DND-41 (cell line): ENCODE data around the gene DUSP1.
"Not testable (repeated sequence)": the region's sequence is repeated elsewhere in the genome, so short reads cannot be mapped to it uniquely, and the experiment has no call there.

Experiments
- ATAC-seq: fragments of 200-7000 bp; cut with Tn5 transposase; 3 replicates; pipeline ENCODE4 v1.9.1; 2021; ENCODE audit warnings: low read depth; ENCODE audit not compliant: insufficient read depth
- DNase-seq: peaks from one replicate; pipeline ENCODE4 v3.0.0-alpha.2; 2020
- H2AFZ ChIP-seq: 2 replicates; pipeline ENCODE4 v1.6.0; 2012; ENCODE audit warnings: low read depth, low read length
- H3K27ac ChIP-seq: 2 replicates; pipeline ENCODE4 v1.5.1; 2012; ENCODE audit warnings: low read length, inconsistent platforms
- H3K27me3 ChIP-seq: fragments of 200-600 bp; sonication (generic); 2 replicates; pipeline ENCODE4 v1.6.0; 2012; ENCODE audit warnings: low read length, mild to moderate bottlenecking, inconsistent platforms; ENCODE audit not compliant: insufficient read depth, poor library complexity
- H3K36me3 ChIP-seq: 2 replicates; pipeline ENCODE4 v1.5.1; 2012; ENCODE audit warnings: low read length, inconsistent platforms; ENCODE audit not compliant: insufficient read depth
- H3K4me1 ChIP-seq: 2 replicates; pipeline ENCODE4 v1.5.1; 2012; ENCODE audit warnings: mild to moderate bottlenecking, low read length; ENCODE audit not compliant: insufficient read depth
- H3K4me2 ChIP-seq: 2 replicates; pipeline ENCODE4 v1.6.0; 2012; ENCODE audit warnings: mild to moderate bottlenecking, moderate library complexity, low read length, inconsistent platforms; ENCODE audit not compliant: insufficient read depth
- H3K4me3 ChIP-seq, 2 experiments: fragments of 200-600 bp in 1 of 2; shearing (Covaris generic) in 1 of 2; 2 replicates each; pipeline ENCODE4 v1.5.1; 2012 to 2016; ENCODE audit warnings: inconsistent platforms in 2 of 2, low read length in 2 of 2, mild to moderate bottlenecking in 2 of 2, low read depth in 1 of 2, moderate library complexity in 1 of 2
- H3K79me2 ChIP-seq: 2 replicates; pipeline ENCODE4 v1.6.0; 2012; ENCODE audit warnings: low read length, inconsistent platforms; ENCODE audit not compliant: insufficient read depth
- H3K9ac ChIP-seq: 2 replicates; pipeline ENCODE4 v1.6.0; 2012; ENCODE audit warnings: low read depth, mild to moderate bottlenecking, inconsistent platforms, low read length, moderate library complexity
- H3K9me3 ChIP-seq: 2 replicates; pipeline ENCODE4 v1.5.1; 2012; ENCODE audit warnings: low read length, moderate library complexity, mild to moderate bottlenecking, inconsistent platforms; ENCODE audit not compliant: insufficient read depth, severe bottlenecking
- H4K20me1 ChIP-seq: 2 replicates; pipeline ENCODE4 v1.6.0; 2012; ENCODE audit warnings: low read length; ENCODE audit not compliant: insufficient read depth
- CTCF ChIP-seq: IDR thresholded peaks from 2 replicates; pipeline ENCODE4 v1.5.1; 2012; ENCODE audit warnings: borderline replicate concordance, low read length, moderate library complexity, mild to moderate bottlenecking; ENCODE audit not compliant: poor library complexity, severe bottlenecking; ENCODE audit errors: extremely low read depth
- EZH2 ChIP-seq: IDR thresholded peaks from 3 replicates; pipeline ENCODE4 v1.6.1; 2012; ENCODE audit warnings: borderline replicate concordance, low read depth, mild to moderate bottlenecking, moderate library complexity, low read length, inconsistent platforms; ENCODE audit not compliant: severe bottlenecking

DUSP1 gene

DNA sequence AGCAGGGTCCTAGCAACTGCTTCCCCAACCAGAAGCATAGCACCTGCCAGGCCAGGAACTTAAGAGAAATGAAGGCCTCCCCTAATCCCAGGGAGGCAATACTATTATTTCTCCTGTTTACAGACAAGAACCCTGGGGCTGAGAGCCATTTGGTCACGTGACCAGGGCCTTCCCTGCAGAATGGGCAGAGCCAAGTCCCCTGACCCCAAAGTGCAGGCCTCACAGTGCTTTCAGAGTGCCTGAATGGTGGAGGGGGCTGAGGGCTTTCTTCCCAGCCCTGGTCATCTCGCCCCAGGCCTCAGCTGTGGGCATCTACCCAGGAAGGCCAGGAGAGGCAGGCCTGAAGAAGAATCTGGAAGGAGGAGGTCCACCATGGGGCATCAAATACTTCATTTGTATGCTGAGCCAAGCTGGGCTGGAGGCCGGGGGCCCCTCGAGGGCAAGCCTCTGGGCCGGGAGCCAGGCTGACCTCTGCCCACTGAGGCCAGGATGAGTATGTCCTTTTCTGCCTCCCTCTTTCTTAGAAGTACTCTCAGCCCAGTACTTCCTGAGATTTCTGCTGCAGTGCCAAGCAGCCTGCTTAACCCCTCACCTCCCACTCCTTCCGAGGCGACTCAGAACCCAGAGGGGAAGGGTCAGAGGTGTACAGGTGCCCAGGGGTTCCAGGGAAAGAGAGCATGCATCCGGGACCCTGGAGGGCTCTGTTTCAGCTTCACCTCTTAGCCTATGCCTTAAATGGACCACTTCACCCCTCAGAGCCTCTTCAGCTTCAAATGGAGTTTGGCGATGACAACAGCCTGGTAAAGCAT, 18.9 kb upstream of the DUSP1 start:
- no peaks in the 10 kb centered on the region for H3K79me2 ChIP-seq
- H3K4me1 ChIP-seq = no peaks in the 10 kb centered on the region
- H3K4me3 ChIP-seq = no peak overlapping the region
- no peaks in the 10 kb centered on the region for H3K9me3 ChIP-seq
- no peaks in the 10 kb centered on the region for H4K20me1 ChIP-seq
- no peak overlapping the region for H3K4me2 ChIP-seq
- no peak overlapping the region for H3K27ac ChIP-seq
- DNase-seq (no peak), ATAC-seq (no peak)
- no peak overlapping the region for H2AFZ ChIP-seq
- TF ChIP-seq CTCF (no peak), EZH2 (no peak)
- H3K36me3 ChIP-seq = no peaks in the 10 kb centered on the region
- H3K9ac ChIP-seq = no peak overlapping the region
- H3K27me3 ChIP-seq = no peaks in the 10 kb centered on the region

DNA sequence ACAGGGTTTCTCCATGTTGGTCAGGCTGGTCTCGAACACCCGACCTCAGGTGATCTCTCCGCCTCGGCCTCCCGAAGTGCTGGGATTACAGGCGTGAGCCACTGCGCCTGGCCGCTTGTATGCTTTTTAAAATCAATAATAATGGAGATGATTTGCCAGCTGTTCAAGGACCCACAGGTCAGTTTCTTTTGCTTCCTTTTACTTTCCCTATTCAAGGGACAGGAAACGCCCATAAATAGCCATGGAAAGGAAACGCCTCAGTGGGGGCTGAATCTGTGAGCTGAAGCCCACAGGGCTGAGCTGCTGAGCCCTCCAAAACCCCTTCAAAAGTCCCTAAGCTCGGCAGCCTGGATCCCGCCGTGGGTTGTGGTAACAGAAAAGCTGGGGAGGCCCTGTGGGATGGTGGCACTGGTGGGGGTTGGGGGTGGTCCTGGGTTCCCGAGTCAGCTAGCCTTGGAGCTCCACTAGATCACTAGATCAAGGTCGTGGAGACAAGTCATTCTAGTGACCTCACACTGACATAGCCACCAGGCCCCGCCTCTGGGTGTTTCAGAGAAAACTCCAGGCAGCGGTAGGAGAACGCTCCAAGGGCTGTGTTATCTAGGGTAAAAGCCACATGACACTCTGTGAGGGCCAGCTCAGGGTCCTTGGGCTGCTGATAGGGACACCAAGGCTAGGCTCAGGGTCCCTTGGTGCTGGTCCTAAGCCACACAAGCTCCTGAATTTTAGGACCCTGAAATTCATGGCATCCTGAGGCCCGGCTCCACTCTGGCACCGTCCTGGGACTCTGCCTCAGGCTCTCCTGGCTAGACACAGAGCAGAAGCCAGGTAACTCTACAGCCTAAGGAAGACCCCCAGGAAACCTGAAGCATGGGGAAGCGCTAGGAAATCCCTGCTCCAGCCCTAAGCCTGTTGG, 18.0 kb upstream of the DUSP1 start:
- Histone ChIP-seq H3K36me3 (no peaks in the 10 kb centered on the region), H3K27me3 (no peaks in the 10 kb centered on the region), H2AFZ (no peak overlapping the region), H3K9ac (no peak overlapping the region), H3K4me2 (no peak overlapping the region), H4K20me1 (no peaks in the 10 kb centered on the region), H3K9me3 (no peaks in the 10 kb centered on the region), H3K4me1 (no peaks in the 10 kb centered on the region), H3K27ac (no peak overlapping the region), H3K4me3 (no peak overlapping the region), H3K79me2 (no peaks in the 10 kb centered on the region)
- ATAC-seq = peak; percentile 44; the same call in 2 of the 3 replicates
- TF ChIP-seq EZH2 (no peak), CTCF (no peak)
- DNase-seq = peak; percentile 22

DNA sequence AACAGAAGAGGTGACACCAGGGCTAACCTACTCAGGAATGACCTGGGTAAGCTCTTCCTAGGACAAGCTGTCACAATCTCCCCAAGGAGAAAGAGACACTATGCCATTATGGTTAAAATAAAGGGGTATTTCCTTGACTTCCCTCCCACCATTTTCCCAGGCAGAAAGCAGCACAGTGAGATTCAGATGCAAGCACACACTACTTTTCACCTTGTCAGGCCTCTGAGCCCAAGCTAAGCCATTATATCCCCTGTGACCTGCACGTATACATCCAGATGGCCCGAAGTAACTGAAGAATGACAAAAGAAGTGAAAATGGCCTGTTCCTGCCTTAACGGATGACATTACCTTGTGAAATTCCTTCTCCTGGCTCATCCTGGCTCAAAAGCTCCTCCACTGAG, 16.5 kb upstream of the DUSP1 start:
- not testable (repeated sequence) for H3K79me2 ChIP-seq, H3K4me3 ChIP-seq, H2AFZ ChIP-seq, H3K27me3 ChIP-seq, H3K27ac ChIP-seq, H3K9ac ChIP-seq, H4K20me1 ChIP-seq, DNase-seq, H3K9me3 ChIP-seq, H3K4me2 ChIP-seq, ATAC-seq, H3K36me3 ChIP-seq, H3K4me1 ChIP-seq
